ENCODE data around the gene PRKCE. TPM values are rescaled to one million over a fixed set of nuclear protein-coding genes. Genes with fewer than 3 reads are reported as not detected.
A peak's percentile ranks its signal among the peaks of the same experiment; 100 is the strongest.

PRKCE gene
- total RNA-seq, 1 experiment from 2014 or later: 14.8 TPM

GRCh38 chr2:46171411-46171953, 520.0 kb downstream of the PRKCE start (continued):
- TF ChIP-seq CTCF (IDR thresholded peaks at IDR 0.05 in 2 of 3, conservative IDR thresholded peaks at IDR 0.05 in 1 of 3; ENCODE audit: borderline replicate concordance in 1 of 3, insufficient read depth in 1 of 3, low read depth in 2 of 3, low read length in 2 of 3): no peak
- TF ChIP-seq POLR2AphosphoS5 (IDR thresholded peaks at IDR 0.05; ENCODE audit: low read depth, low read length): no peak

GRCh38 chr2:46171996-46172546, 520.6 kb downstream of the PRKCE start:
- intact Hi-C loops (cut with micrococcal nuclease): no loop called here
- 0 out of 2 replicates have a peak overlapping the region, but pooled peaks have one; percentile 1 for H3K9ac ChIP-seq (ENCODE audit: low read length)
- DNase-seq (ENCODE audit: low read depth, low spot score) (peak; percentile 12), ATAC-seq (peak; percentile 82)
- no peaks in the 10 kb centered on the region for H3K36me3 ChIP-seq (ENCODE audit: control insufficient read depth in 1 of 2, insufficient read depth in 2 of 2, low read length in 2 of 2)
- H3K4me1 ChIP-seq (ENCODE audit: control insufficient read depth in 1 of 2, insufficient read depth in 2 of 2, low read length in 2 of 2): peaks cover 21 to 41% of the 10 kb centered on the region in 2 experiments
- H3K4me3 ChIP-seq (replicated peaks in 1 of 2; ENCODE audit: low read depth in 1 of 2, low read length in 2 of 2): no peak overlapping the region
- H3K9me2 ChIP-seq (ENCODE audit: insufficient read depth): no peaks in the 10 kb centered on the region
- TF ChIP-seq FOSL1 (IDR thresholded peaks at IDR 0.05; ENCODE audit: low read depth) (no peak), CBX3 (IDR thresholded peaks at IDR 0.05; ENCODE audit: low read depth) (0 out of 2 replicates have a peak, but pooled peaks have one; percentile 13), POLR2A (IDR thresholded peaks at IDR 0.05; ENCODE audit: borderline replicate concordance, extremely low read depth, insufficient read depth, insufficient read length) (no peak), RAD21 (IDR thresholded peaks at IDR 0.05; ENCODE audit: low read depth) (peak; percentile 14; the same call in 1 of the 2 replicates), CTCF (IDR thresholded peaks at IDR 0.05 in 2 of 3, conservative IDR thresholded peaks at IDR 0.05 in 1 of 3; ENCODE audit: borderline replicate concordance in 1 of 3, insufficient read depth in 1 of 3, low read depth in 2 of 3, low read length in 2 of 3) (peak in 1 of 3 experiments; percentile 32; a peak in 2 of 6 replicates), EZH2phosphoT487 (IDR thresholded peaks at IDR 0.05; ENCODE audit: borderline replicate concordance) (no peak)
- RAD21 ChIA-PET (ENCODE audit: low non-redundant PET in 1 of 2, low total read pairs in 2 of 2, uncharacterized antibody in 2 of 2, unreplicated experiment in 2 of 2): no interaction called here
- no peaks in the 10 kb centered on the region for H3K27me3 ChIP-seq (ENCODE audit: insufficient read depth, low read length)
- H3K9me3 ChIP-seq (ENCODE audit: control insufficient read depth in 1 of 2, insufficient read depth in 1 of 2, low read depth in 1 of 2, low read length in 2 of 2): no peaks in the 10 kb centered on the region
- CTCF ChIA-PET: interaction anchor here (1.4 kb wide), 1 partner anchor 109 kb away, joined by 5 read pairs; no protein-coding TSS in a partner anchor
- H3K27ac ChIP-seq (ENCODE audit: low read depth, low read length): peak overlapping the region; percentile 57
- peak overlapping the region; percentile 57 for H3K4me2 ChIP-seq (ENCODE audit: low read length)
- no peaks in the 10 kb centered on the region for H4K20me1 ChIP-seq (ENCODE audit: insufficient read depth)
- BruUV-seq (replicated peaks): no TSS peak
- no peaks in the 10 kb centered on the region for H3K79me2 ChIP-seq (ENCODE audit: insufficient read depth, low read length)
- H2AFZ ChIP-seq (ENCODE audit: low read depth, low read length, poor library complexity, severe bottlenecking): no peak overlapping the region
- POLR2A ChIA-PET: interaction anchor here (0.7 kb wide), 1 partner anchor 125 kb away, joined by 3 read pairs; the partner anchor contains the start of gene EPAS1
